DND-41 (cell line): ENCODE data around the gene ATP2B1.

Experiments
- EZH2 ChIP-seq: IDR thresholded peaks from 3 replicates; pipeline ENCODE4 v1.6.1; 2012; ENCODE audit warnings: borderline replicate concordance, low read depth, mild to moderate bottlenecking, moderate library complexity, low read length, inconsistent platforms; ENCODE audit not compliant: severe bottlenecking
- TF ChIP-seq, protein P1 (sequence below): IDR thresholded peaks from 2 replicates; pipeline ENCODE4 v1.5.1; 2012; ENCODE audit warnings: borderline replicate concordance, low read length, moderate library complexity, mild to moderate bottlenecking; ENCODE audit not compliant: poor library complexity, severe bottlenecking; ENCODE audit errors: extremely low read depth

DNA sequence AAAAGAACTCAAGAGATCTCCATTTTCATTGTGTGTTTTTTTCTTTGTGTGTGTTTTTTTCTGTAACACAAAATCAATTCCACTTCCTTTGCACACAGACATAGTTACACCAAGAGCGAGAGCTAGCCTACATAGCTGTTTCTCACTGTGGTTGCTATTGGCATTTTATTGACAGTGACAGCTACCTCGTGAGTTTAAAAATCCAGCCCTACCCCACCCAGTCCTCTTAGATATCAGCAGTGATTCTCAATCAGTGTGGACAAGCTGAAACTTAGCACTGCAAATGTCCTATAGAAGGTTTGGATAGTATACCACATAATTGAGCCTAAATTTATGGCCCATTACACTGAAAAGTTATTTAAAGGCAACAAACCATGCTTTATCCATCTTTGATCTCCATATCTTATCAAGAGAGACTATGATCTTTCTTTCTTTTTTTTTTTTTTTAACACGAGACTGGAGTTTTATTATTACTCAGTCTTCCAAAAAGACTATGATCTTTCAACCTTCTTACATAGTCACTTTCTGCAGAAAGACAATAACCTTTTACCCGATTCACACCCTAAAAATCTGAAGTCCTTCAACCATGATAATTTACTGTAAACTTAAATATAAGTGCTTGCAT is 46.8 kb downstream of the ATP2B1 start:
- TF ChIP-seq, protein P1, sequence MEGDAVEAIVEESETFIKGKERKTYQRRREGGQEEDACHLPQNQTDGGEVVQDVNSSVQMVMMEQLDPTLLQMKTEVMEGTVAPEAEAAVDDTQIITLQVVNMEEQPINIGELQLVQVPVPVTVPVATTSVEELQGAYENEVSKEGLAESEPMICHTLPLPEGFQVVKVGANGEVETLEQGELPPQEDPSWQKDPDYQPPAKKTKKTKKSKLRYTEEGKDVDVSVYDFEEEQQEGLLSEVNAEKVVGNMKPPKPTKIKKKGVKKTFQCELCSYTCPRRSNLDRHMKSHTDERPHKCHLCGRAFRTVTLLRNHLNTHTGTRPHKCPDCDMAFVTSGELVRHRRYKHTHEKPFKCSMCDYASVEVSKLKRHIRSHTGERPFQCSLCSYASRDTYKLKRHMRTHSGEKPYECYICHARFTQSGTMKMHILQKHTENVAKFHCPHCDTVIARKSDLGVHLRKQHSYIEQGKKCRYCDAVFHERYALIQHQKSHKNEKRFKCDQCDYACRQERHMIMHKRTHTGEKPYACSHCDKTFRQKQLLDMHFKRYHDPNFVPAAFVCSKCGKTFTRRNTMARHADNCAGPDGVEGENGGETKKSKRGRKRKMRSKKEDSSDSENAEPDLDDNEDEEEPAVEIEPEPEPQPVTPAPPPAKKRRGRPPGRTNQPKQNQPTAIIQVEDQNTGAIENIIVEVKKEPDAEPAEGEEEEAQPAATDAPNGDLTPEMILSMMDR: no peak
- no peak for TF ChIP-seq EZH2
